GM19397 (cell line): ENCODE results near the gene PSMD5.

Source experiments
- ATAC-seq: cut with Tn5 transposase; IDR thresholded peaks from one replicate; pipeline ENCODE4 v1.9.1; 2021; ENCODE audit warnings: mild to moderate bottlenecking, moderate library complexity; ENCODE audit not compliant: unreplicated experiment

The PSMD5 gene

GRCh38 chr9:120767451-120767850 lies 75.3 kb downstream of the PSMD5 start:
- no peak for ATAC-seq
